AG04449 (cell line): ENCODE measurements around the gene GULP1.

ENCODE experiments used
- CTCF ChIA-PET: fragments of 350-600 bp; formaldehyde crosslinking; extraction: SDS; loops from one replicate; lab custom pipeline; 2021; ENCODE audit warnings: antibody characterized with exemption; lab: Yijun Ruan, JAX
- POLR2A ChIA-PET: fragments of 400-600, 350-600 bp; formaldehyde crosslinking; extraction: SDS; loops from one replicate; lab custom pipeline; 2020; ENCODE audit warnings: antibody characterized with exemption, inconsistent platforms; lab: Yijun Ruan, JAX
- DNase-seq: peaks from one replicate; pipeline ENCODE4 v3.0.0-alpha.2; 2010; ENCODE audit warnings: low read depth, low spot score
- H3K4me3 ChIP-seq: 2 replicates; pipeline ENCODE4 v1.5.1; 2011; ENCODE audit warnings: low read depth, mild to moderate bottlenecking, control low read depth, low read length
- TF ChIP-seq, protein P1 (sequence below): IDR thresholded peaks from one replicate; pipeline ENCODE4 v1.5.1; 2011; ENCODE audit warnings: mild to moderate bottlenecking, moderate library complexity, low read length, control low read depth, inconsistent platforms; ENCODE audit not compliant: insufficient read depth; ENCODE audit errors: missing control alignments

Gene GULP1

DNA sequence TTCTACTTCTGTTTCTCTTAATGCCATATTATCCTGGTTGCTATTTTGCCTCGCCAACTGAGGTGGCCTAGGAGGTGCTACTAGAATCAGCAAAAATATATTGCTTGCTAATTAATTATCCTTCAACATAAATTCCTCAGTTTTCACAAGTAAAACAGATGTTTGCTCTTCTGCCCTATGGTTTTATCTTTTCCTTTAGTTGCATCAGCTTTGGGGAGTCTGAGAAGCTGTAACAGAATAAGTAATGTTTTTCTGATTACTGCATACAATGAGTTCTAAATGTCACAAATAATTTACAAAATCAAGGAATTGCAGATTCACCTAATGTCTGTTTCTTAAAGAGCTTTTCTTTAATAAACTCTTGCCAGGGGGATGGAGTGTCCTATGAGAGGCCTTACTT is 36.7 kb downstream of the GULP1 start:
- TF ChIP-seq, protein P1, sequence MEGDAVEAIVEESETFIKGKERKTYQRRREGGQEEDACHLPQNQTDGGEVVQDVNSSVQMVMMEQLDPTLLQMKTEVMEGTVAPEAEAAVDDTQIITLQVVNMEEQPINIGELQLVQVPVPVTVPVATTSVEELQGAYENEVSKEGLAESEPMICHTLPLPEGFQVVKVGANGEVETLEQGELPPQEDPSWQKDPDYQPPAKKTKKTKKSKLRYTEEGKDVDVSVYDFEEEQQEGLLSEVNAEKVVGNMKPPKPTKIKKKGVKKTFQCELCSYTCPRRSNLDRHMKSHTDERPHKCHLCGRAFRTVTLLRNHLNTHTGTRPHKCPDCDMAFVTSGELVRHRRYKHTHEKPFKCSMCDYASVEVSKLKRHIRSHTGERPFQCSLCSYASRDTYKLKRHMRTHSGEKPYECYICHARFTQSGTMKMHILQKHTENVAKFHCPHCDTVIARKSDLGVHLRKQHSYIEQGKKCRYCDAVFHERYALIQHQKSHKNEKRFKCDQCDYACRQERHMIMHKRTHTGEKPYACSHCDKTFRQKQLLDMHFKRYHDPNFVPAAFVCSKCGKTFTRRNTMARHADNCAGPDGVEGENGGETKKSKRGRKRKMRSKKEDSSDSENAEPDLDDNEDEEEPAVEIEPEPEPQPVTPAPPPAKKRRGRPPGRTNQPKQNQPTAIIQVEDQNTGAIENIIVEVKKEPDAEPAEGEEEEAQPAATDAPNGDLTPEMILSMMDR = no peak
- CTCF ChIA-PET = interaction anchor here (0.8 kb wide), 1 partner anchor 20 kb away, joined by 3 read pairs; no protein-coding TSS in a partner anchor
- H3K4me3 ChIP-seq = no peak overlapping the region
- DNase-seq = no peak
- POLR2A ChIA-PET = no interaction called here

DNA sequence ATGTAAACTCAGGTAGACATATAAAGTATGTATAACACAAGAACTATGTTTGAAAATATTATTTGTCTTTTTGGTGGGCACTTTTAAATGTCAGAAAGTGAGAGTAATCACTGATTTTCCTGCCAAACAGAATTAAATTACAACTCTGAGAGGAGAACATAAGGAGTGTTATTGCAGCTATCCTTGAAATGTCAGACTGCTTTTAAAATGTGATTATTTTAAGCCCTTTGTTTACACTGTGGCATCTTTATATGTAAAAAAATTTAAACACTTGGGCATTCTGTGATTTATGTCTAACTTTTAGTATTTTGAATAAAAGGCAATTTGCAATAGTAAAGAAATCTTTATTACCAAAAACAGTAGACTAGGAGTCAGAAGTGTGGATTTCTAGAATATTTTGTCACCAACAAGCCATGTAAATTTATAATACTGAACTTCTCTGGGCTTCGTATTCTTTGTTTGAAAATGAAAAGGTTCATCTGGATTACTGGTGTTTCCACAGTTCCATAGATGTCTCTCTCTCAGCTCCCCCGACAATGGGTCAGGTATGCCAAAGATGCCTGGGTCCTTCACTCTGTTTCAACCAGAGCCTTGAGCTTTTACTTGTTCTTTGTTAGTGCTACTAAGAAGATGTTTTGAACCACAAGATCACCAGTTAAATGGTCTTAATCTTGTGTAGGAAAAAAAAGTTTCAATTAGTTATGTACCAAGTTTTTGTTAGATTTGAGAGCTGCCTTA is 38.8 kb downstream of the GULP1 start:
- H3K4me3 ChIP-seq = no peak overlapping the region

DNA sequence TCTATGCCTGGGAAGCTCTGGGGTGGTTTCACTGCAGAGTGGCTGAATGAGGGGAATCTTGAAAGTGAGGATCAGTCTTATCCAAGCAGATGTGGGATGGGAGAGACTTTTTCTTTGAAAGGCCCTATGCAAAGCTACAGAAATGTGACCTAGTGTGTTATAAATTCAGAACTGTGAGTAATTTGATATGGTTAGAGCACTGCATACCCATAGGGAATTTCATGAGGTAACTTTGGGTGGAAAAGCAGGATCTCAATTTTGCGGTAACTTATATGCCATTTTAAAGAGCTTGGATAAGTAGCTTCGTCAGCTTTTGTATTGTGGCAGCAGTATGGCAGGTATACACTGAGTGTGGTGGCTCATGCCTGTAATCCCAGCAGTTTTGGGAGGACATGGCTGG is 40.9 kb downstream of the GULP1 start:
- no peak overlapping the region for H3K4me3 ChIP-seq
- CTCF ChIA-PET = interaction anchor here (0.8 kb wide), 1 partner anchor 11 kb away, joined by 3 read pairs; no protein-coding TSS in a partner anchor
- DNase-seq = no peak
- TF ChIP-seq, protein P1 = no peak
- POLR2A ChIA-PET = no interaction called here

More for the DNA sequence above, 38.8 kb downstream of the GULP1 start:
- TF ChIP-seq, protein P1 = no peak
- CTCF ChIA-PET = no interaction called here
- POLR2A ChIA-PET = no interaction called here
- no peak for DNase-seq

DNA sequence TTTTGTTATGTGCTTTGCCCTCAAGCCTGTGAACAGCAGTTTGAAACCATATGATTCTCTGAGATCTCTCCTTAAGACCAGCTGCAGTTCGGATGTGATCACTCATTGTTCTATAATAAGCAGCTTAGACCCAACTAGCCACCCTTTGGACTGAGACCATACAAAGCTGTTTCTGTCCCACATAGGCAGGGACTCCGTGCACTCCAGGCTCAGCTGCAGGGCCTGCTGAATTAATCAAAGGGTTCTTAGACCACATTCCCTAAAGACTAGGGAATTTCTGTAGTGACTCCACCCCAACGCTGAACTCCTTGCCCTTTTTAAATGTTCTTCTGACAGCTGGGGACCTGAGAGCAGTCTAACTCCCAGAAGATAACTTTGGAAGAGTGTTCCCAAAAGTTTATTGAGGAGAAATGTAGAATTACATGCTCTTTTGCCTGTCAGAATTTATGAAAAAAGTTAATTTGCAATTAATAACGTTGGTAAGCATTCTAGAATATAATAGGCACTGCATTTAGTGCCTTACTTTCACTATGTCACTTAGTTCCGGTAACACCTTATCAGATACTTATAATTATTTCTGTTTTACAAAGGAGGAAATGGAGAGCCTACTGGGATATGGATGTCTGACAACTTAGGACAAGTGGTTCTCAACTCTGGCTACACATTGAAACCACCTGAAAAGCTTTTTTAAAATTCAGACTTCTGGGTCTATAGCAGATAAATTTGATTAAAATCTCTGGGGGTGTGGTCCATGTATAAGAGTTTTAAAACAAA is 42.3 kb downstream of the GULP1 start:
- DNase-seq = no peak
- ChIA-PET POLR2A (no interaction called here), CTCF (no interaction called here)
- H3K4me3 ChIP-seq = no peak overlapping the region
- TF ChIP-seq, protein P1 = no peak

- TF ChIP-seq, protein P1 = no peak
- CTCF ChIA-PET = interaction anchor here (1.0 kb wide), 1 partner anchor 13 kb away, joined by 3 read pairs; no protein-coding TSS in a partner anchor
Observed at GRCh38 chr2:188338463-188338862, 46.8 kb downstream of the GULP1 start.

DNA sequence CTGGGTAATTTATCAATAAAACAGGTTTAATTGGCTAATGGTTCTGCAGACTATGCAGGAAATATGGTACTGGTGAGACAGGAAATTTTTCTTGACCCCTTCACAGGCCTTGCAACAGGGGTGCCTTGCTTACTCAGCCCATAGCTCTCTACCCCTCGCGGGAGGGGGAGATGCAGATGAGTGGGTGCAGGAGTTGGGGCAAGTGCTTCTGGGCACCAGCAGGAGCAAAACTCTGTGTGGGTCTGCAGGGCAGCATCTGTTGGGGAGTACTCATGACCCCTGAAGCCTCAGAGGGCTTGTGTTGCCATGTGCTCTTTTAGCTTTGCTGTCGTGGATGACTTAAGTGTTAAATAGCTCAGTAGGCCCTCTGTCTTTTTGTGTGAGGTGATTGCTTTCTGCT is 48.6 kb downstream of the GULP1 start:
- POLR2A ChIA-PET = no interaction called here
- CTCF ChIA-PET = interaction anchor here (1.6 kb wide), 1 partner anchor 11 kb away, joined by 4 read pairs; no protein-coding TSS in a partner anchor
- no peak overlapping the region for H3K4me3 ChIP-seq
- DNase-seq = no peak
- TF ChIP-seq, protein P1 = no peak

More at GRCh38 chr2:188338463-188338862, 46.8 kb downstream of the GULP1 start:
- POLR2A ChIA-PET = no interaction called here
- no peak for DNase-seq
- H3K4me3 ChIP-seq = no peak overlapping the region
